HG03432 (cell line): ENCODE results near the gene ADGRL1.
"Not testable (repeated sequence)": the region's sequence is repeated elsewhere in the genome, so short reads cannot be mapped to it uniquely, and the experiment has no call there.

ENCODE experiments used
- ATAC-seq: cut with Tn5 transposase; IDR thresholded peaks from one replicate; pipeline ENCODE4 v1.9.1; 2021; ENCODE audit warnings: mild to moderate bottlenecking, moderate library complexity; ENCODE audit not compliant: unreplicated experiment

ADGRL1 gene

DNA sequence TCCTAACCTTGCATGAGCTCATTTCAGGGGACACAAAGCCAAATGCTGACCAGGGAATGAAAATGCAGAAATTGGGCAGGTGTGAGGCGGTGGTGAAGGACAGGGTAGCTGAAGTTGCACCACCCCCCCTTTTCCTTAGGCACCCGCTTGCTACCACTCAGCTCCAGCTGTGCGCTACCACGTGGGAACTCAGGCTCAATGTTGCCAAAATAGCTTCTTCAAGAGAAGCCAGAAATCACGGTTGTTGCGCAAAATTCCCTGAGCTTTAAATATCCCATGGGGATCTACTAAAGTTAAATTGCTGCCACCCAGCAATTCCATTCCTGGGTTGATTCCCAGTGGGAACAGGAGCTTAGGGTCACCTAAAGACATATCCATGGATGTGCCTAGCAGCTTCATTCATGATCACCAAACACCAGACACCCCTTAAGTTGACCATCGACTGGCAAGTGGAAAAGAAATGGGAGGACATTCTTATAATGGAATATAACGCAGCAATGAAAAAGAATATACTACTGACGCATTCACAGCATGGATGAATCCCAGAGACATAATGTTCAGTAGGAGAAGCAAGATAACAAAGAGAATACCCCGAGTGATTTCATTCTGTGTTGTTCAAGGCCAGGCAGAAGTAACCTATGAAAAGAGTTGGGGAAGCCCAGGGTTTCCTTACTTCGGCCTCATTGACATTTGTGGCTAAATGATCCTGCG, 12.8 kb upstream of the ADGRL1 start:
- ATAC-seq: no peak

GRCh38 chr19:14217886-14218285, 11.9 kb upstream of the ADGRL1 start:
- not testable (repeated sequence) for ATAC-seq

DNA sequence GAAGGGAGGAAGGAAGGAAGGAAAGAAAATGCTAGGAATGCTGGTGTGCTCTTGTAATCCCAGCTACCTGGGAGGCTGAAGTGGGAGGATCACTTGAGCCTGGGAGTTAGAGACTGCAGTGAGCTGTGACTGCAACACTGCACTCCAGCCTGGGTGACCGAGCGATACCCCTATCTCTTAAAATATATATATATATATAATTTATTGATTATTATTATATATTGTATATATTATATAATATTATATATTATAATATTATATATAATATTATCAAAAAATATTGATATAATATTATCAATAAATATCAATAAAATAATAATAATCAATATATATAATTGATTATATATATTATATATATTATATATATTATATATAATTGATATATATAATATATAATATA, 8.6 kb upstream of the ADGRL1 start:
- no peak for ATAC-seq

GRCh38 chr19:14210182-14210581, 4.2 kb upstream of the ADGRL1 start:
- ATAC-seq: not testable (repeated sequence)

DNA sequence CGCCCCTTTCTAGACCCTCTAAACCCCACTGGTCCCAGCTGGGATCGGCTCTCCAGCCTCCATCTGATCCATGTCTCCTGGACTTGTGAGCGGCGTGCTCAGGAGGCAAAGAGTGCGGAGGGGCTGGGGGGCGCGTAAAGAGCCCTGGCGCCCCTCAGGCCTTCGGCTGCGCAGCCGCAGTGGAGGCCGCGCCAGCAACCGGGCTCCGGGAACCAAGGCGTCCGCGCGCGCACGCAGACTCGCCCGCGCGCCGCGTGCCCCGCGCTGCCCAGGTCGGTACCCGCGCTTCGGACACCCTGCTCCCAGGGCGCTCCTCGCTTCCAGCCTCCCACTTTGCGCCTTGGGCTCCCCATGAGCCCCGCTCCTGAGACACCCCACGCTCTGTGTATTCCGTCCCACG, 3.4 kb upstream of the ADGRL1 start:
- not testable (repeated sequence) for ATAC-seq

- not testable (repeated sequence) for ATAC-seq
These were observed 2.5 kb upstream of the ADGRL1 start for GRCh38 chr19:14208496-14208895.

GRCh38 chr19:14207796-14208195, 1.8 kb upstream of the ADGRL1 start:
- not testable (repeated sequence) for ATAC-seq

DNA sequence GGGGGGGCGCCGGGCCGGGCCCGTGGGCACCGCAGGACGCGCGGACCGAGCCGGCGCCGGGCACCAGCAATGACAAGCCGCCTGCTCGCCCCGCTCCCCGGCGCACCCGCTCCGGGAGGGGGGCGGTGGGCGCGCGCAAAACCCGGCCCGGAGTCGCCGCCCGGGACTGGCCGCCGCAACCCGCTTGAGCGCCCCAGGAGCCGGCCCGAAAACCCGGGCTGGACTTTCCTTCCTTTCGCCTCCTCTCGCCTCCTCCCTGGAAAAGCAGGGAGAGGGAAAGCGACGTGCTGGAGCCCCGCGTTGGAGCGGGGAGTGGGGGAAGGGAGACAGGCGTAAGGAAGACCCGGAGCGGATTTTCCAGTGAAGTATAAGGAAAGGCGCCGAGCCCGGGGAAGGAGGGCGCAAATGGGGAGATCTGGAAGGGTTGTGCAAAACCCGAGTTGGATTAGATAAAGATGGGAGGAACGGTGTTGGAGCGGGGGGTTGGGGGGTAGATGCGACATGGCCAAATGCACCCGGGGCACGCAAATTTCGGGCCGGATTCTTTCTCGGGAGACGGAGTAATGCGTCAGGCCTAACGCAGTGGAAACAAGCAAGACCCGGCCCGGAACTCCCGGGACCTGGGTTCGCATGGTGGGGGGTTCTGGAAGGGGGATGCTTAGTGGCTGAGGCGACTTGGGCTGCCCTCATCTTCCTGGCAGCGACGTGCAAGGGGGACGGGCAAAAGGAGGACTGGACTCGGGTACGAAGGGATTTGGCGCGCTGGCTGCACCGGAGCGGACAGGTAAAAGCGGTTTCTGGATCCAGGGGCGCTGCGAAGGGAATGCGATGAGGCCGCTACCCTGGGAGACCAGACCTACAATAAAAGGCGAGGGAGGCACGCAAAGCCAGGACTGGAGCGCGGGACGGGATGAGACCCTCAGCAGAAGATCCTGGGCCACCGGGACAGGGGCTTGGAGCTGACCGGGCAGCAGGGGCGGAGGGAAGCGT, 1.1 kb upstream of the ADGRL1 start:
- ATAC-seq: peak; percentile 40

GRCh38 chr19:14206308-14206707, 339 bp upstream of the ADGRL1 start:
- not testable (repeated sequence) for ATAC-seq

DNA sequence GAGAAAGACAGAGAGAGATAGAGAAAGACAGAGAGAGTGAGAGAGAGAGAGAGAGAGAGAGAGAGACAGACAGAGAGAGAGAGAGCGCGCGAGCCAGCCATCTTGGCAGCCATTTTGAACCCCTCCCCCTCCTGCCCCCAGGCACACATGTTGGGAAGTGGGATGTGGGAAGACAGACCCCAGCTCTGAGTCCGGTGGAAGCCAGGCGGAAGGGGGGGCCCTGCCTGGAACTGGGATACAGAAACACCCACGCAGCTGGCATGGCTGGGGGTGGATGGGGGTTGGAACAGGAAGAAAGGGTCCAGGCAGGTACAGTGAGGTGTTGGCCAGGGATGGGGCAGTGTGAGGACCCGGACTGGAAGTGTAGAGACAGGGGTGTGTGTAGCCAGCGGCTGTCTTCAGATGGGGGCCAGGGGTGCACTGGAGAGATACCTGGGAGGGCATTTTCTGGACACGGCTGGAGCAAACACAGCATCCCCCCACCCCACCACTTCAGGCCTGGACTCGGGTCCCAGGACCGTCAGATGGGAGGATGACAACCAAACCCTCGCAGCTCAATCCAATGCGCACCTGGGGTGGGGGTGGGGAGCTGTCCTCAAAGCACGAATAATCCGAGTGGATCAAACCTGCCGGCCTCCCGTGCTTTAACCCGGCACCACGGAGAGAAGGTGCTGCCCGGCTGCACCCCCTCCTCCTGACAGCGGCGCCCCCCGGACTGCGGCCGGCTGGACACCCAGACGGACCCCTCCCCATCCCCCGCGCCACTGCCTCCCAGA, 1.1 kb downstream of the ADGRL1 start:
- ATAC-seq: not testable (repeated sequence)

GRCh38 chr19:14204219-14204618, 1.8 kb downstream of the ADGRL1 start:
- ATAC-seq: not testable (repeated sequence)

DNA sequence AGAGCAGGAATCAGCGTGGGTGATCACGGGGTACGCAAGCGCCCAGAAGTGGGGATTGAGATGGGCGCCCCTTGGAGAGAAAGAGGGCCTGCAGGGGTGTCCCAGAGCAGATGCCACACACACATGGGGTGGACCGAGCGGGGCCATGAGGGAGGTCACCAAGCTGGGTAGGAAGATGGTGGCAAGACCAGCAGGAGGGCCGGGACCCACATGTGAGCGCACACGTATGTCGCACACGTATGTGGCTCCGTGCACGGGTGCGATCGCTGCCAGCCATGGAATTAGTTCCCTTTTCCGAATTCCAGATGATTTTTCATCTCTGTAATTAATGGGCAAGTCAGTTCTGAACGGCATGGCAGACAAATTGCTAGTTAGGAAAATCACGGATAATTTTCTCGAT, 2.2 kb downstream of the ADGRL1 start:
- ATAC-seq: not testable (repeated sequence)

DNA sequence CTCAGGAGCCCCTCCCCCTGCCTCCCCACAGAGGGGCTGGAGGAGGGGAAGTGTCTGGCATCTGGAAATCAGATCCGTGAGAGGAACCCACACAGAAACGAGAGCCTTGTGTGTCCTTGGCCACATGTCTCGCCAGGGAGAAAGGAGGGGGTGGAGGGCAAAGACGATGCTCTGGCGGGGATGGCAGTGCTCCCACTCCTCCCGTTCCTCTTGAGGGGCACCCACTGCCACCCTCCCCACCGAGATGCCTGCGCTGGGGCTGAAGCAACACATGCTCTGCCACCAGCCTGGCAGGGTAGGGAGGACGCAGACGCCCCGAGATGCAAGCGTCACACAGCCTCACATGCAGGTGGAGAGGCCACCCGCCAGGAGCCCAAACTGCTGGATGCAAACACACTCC, 2.8 kb downstream of the ADGRL1 start:
- no peak for ATAC-seq

DNA sequence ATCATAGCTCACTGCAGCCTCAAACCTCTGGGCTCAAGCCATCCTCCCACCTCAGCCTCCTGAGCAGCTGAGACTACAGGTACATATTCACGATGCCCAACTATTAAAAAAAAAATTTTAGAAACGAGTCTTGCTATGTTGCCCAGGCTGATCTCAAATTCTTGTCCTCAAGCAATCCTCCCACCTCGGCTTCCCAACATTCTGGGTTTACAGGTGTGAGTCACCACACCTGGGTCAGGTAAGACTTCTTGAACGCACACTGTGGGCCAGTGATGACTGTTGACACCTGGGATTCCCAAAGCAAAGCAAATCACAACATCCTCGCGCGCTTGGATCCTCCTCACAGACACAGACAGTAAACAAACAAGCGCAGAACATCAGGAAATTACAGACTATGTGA, 4.5 kb downstream of the ADGRL1 start:
- ATAC-seq: not testable (repeated sequence)

GRCh38 chr19:14200147-14200841, 5.7 kb downstream of the ADGRL1 start:
- ATAC-seq: not testable (repeated sequence)

GRCh38 chr19:14198384-14199376, 7.3 kb downstream of the ADGRL1 start:
- ATAC-seq: no peak

DNA sequence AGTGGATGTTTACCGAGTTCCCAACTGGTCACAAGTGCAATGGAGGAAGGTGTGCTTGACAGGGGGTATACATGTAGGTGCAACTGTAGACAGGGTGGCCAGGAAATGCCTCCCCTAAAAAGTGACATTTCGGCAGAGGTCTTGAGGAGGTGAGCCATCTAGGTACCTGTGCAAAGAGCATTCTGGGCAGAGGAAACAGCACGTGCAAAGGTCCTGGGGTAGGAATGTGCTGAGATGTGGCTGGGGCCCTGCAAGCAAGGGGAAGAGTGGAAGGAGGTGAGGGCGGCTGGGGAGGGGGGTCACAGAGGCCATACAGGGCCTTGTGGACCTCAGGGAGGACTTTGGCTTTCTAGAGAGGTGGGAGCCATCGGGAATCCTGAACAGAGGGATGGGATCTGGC, 8.1 kb downstream of the ADGRL1 start:
- no peak for ATAC-seq

DNA sequence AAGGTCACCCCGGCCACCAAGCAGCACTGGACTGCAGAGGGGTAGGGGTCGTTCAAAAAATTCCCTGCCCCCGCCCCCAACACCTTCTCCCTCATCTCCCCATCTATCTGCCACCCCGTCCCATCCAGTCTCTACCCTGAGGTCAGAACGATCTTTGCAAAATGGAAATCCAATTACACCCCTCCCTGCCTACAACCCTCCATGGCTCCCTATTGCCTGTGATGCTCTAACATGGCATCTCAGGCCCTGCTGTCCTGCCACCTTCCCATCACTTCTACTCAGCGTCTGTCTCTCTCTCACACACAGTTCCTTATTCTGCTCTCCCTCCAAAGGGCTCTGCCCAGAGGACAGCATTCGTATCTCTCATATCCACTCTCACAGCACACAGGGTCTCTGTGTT, 8.7 kb downstream of the ADGRL1 start:
- ATAC-seq: not testable (repeated sequence)

- not testable (repeated sequence) for ATAC-seq
These were observed 9.9 kb downstream of the ADGRL1 start for GRCh38 chr19:14196105-14196504.
